GM19395 (cell line): ENCODE data around the gene SPTLC2.
A peak's percentile ranks its signal among the peaks of the same experiment; 100 is the strongest.

Source experiments
- ATAC-seq: cut with Tn5 transposase; IDR thresholded peaks from one replicate; pipeline ENCODE4 v1.9.1; 2021; ENCODE audit warnings: mild to moderate bottlenecking, moderate library complexity; ENCODE audit not compliant: unreplicated experiment

SPTLC2 gene

GRCh38 chr14:77509366-77509765 lies 107.1 kb downstream of the SPTLC2 start:
- no peak for ATAC-seq

GRCh38 chr14:77508876-77509275 lies 107.6 kb downstream of the SPTLC2 start:
- no peak for ATAC-seq

GRCh38 chr14:77508249-77508648 lies 108.2 kb downstream of the SPTLC2 start:
- ATAC-seq = no peak

- no peak for ATAC-seq
Observed at GRCh38 chr14:77507762-77508161, 108.7 kb downstream of the SPTLC2 start.

GRCh38 chr14:77505031-77505430 lies 111.4 kb downstream of the SPTLC2 start:
- no peak for ATAC-seq

GRCh38 chr14:77503138-77503537 lies 113.3 kb downstream of the SPTLC2 start:
- ATAC-seq = no peak

- no peak for ATAC-seq
Observed at GRCh38 chr14:77502109-77502782, 114.2 kb downstream of the SPTLC2 start.

GRCh38 chr14:77498984-77499527 lies 117.4 kb downstream of the SPTLC2 start:
- peak; percentile 43 for ATAC-seq

- peak; percentile 75 for ATAC-seq
Observed at GRCh38 chr14:77498120-77498979, 118.1 kb downstream of the SPTLC2 start, which contains the start of gene ISM2. Gene ISM2, minus strand, starts transcription at chr14:77498816. Its CDS starts 23 bp downstream, at chr14:77498793.

- no peak for ATAC-seq
Observed at GRCh38 chr14:77495334-77495733, 121.1 kb downstream of the SPTLC2 start.

- no peak for ATAC-seq
Observed at GRCh38 chr14:77491056-77491455, 125.4 kb downstream of the SPTLC2 start.

- ATAC-seq = no peak
Observed at GRCh38 chr14:77490347-77490986, 126.0 kb downstream of the SPTLC2 start.

- ATAC-seq = no peak
Observed at GRCh38 chr14:77489041-77489440, 127.4 kb downstream of the SPTLC2 start.

GRCh38 chr14:77488558-77488957 lies 127.9 kb downstream of the SPTLC2 start:
- ATAC-seq = no peak

GRCh38 chr14:77485901-77486678 lies 130.3 kb downstream of the SPTLC2 start:
- ATAC-seq = no peak

- ATAC-seq = no peak
Observed at GRCh38 chr14:77485256-77485655, 131.2 kb downstream of the SPTLC2 start.

- ATAC-seq = no peak
Observed at GRCh38 chr14:77482422-77482821, 134.0 kb downstream of the SPTLC2 start.

GRCh38 chr14:77478796-77479195 lies 137.6 kb downstream of the SPTLC2 start:
- peak; percentile 95 for ATAC-seq

- ATAC-seq = no peak
Observed at GRCh38 chr14:77478029-77478428, 138.4 kb downstream of the SPTLC2 start.

- ATAC-seq = no peak
Observed at GRCh38 chr14:77475432-77476115, 140.9 kb downstream of the SPTLC2 start.
